NCI-H1048 (cell line): ENCODE data around the gene RTP1.
"Not testable (repeated sequence)": the region's sequence is repeated elsewhere in the genome, so short reads cannot be mapped to it uniquely, and the experiment has no call there.

ENCODE experiments used
- DNase-seq: peaks from one replicate; lab custom pipeline; 2025; lab: John Stamatoyannopoulos, UW

RTP1 gene

GRCh38 chr3:187198490-187198889 is 1.2 kb downstream of the RTP1 start:
- DNase-seq, result no peak

GRCh38 chr3:187199463-187200050 is 2.3 kb downstream of the RTP1 start:
- DNase-seq, result not testable (repeated sequence)

GRCh38 chr3:187205683-187206082 is 8.4 kb downstream of the RTP1 start:
- no peak for DNase-seq

GRCh38 chr3:187207062-187207461 is 9.8 kb downstream of the RTP1 start:
- DNase-seq, result no peak

GRCh38 chr3:187207624-187208023 is 10.3 kb downstream of the RTP1 start:
- no peak for DNase-seq

GRCh38 chr3:187208159-187208558 is 10.9 kb downstream of the RTP1 start:
- no peak for DNase-seq

- DNase-seq, result no peak
Observed at GRCh38 chr3:187209491-187209890, 12.2 kb downstream of the RTP1 start.

GRCh38 chr3:187210091-187210490 is 12.8 kb downstream of the RTP1 start:
- DNase-seq, result no peak

GRCh38 chr3:187210545-187211327 is 13.4 kb downstream of the RTP1 start:
- no peak for DNase-seq

GRCh38 chr3:187211532-187212195 is 14.4 kb downstream of the RTP1 start:
- no peak for DNase-seq

GRCh38 chr3:187212196-187212545 is 14.9 kb downstream of the RTP1 start:
- DNase-seq, result no peak

- DNase-seq, result no peak
Observed at GRCh38 chr3:187212705-187213104, 15.4 kb downstream of the RTP1 start.

- DNase-seq, result no peak
Observed at GRCh38 chr3:187213616-187214015, 16.3 kb downstream of the RTP1 start.

GRCh38 chr3:187215460-187215859 is 18.2 kb downstream of the RTP1 start:
- DNase-seq, result no peak

GRCh38 chr3:187222801-187223200 is 25.5 kb downstream of the RTP1 start:
- no peak for DNase-seq

GRCh38 chr3:187223799-187224198 is 26.5 kb downstream of the RTP1 start:
- DNase-seq, result no peak

GRCh38 chr3:187227658-187228258 is 30.5 kb downstream of the RTP1 start:
- no peak for DNase-seq

- no peak for DNase-seq
Observed at GRCh38 chr3:187228740-187229139, 31.5 kb downstream of the RTP1 start.

GRCh38 chr3:187230011-187230410 is 32.7 kb downstream of the RTP1 start:
- DNase-seq, result no peak

GRCh38 chr3:187236962-187237361 is 39.7 kb downstream of the RTP1 start:
- DNase-seq, result no peak

GRCh38 chr3:187237741-187238140 is 40.5 kb downstream of the RTP1 start:
- no peak for DNase-seq

- no peak for DNase-seq
Observed at GRCh38 chr3:187238239-187238638, 41.0 kb downstream of the RTP1 start.

- DNase-seq, result not testable (repeated sequence)
Observed at GRCh38 chr3:187238835-187239234, 41.5 kb downstream of the RTP1 start.
